GM12801 (cell line): Measurements from ENCODE around the gene ACOXL.

ENCODE experiments used
- CTCF ChIP-seq: IDR thresholded peaks from one replicate; pipeline ENCODE4 v1.5.1; 2011; ENCODE audit warnings: control low read depth; ENCODE audit not compliant: insufficient read length; ENCODE audit errors: extremely low read depth

The ACOXL gene

GRCh38 chr2:110718382-110718781 lies 14.0 kb upstream of the ACOXL start:
- TF ChIP-seq CTCF = no peak

GRCh38 chr2:110718990-110719389 lies 13.4 kb upstream of the ACOXL start:
- no peak for TF ChIP-seq CTCF

- TF ChIP-seq CTCF = no peak
Measured at GRCh38 chr2:110720547-110720946, 11.8 kb upstream of the ACOXL start.

GRCh38 chr2:110724820-110725219 lies 7.6 kb upstream of the ACOXL start:
- TF ChIP-seq CTCF = no peak

- TF ChIP-seq CTCF = no peak
Measured at GRCh38 chr2:110725370-110725769, 7.0 kb upstream of the ACOXL start.

- no peak for TF ChIP-seq CTCF
Measured at GRCh38 chr2:110725859-110726258, 6.5 kb upstream of the ACOXL start.

- no peak for TF ChIP-seq CTCF
Measured at GRCh38 chr2:110726285-110726684, 6.1 kb upstream of the ACOXL start.

GRCh38 chr2:110727923-110728322 lies 4.5 kb upstream of the ACOXL start:
- no peak for TF ChIP-seq CTCF
